Measurements from ENCODE around the gene CSF1R. TPM values are rescaled to one million over a fixed set of nuclear protein-coding genes. Genes with fewer than 3 reads are reported as not detected.

The CSF1R gene
- total RNA-seq, 1 donor from 2014 or later: not detected

GRCh38 chr5:150070821-150071220 lies 15.5 kb downstream of the CSF1R start:
- DNase-seq (ENCODE audit: low read depth in 2 of 2): no peak

DNA sequence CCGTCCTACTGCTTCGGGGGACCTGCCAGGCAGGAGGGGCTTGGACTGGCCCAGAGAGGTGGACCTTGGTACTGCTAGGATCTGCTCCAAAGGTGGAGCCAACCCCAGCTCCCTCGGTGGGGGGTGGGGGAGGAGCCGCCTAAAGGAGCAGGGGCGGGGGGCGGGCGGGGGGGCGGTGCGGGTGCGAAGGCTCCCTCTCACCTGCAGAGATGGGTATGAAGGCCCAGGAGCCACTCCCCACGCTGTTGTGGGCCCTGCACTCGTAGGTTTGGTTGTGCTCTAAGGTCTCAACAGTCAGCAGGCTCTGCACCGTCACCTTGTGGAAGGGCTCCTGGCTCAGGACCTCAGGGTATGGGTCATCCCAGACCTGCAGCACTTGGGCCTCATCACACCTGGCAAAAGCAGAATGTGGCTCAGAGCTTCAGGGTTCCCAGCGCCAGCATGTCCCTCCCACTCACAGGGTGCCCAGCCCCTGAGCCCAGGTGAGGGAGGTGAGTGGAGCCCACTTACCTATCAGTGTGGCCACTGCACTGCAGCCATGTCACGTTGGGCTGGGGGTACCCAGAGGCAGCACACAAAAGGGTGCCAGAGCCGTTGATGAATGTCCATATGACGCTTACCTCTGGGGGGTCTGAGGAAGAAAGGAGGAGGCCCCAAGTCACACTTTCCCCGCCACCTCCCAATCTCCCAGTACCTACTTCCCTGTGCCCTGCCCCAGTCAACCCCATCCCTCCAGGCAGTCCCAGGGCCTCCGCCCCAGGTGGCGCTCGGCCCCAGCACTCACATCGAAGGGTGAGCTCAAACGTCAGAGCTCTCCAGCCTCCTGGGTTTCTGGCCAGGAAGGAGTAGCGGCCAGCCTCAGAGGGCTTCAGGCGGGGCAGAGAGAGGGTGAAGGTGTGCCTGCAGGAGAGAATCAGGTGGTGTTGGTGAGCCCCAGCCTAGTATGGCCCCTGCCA lies 16.4 kb downstream of the CSF1R start:
- no peak for DNase-seq (ENCODE audit: low read depth in 2 of 2)

- no peak for DNase-seq (ENCODE audit: low read depth in 2 of 2)
Measured at GRCh38 chr5:150068961-150069645, 17.3 kb downstream of the CSF1R start.

GRCh38 chr5:150068472-150068871 lies 17.9 kb downstream of the CSF1R start:
- peak; percentile 17 to 71 for DNase-seq (ENCODE audit: low read depth in 2 of 2)

DNA sequence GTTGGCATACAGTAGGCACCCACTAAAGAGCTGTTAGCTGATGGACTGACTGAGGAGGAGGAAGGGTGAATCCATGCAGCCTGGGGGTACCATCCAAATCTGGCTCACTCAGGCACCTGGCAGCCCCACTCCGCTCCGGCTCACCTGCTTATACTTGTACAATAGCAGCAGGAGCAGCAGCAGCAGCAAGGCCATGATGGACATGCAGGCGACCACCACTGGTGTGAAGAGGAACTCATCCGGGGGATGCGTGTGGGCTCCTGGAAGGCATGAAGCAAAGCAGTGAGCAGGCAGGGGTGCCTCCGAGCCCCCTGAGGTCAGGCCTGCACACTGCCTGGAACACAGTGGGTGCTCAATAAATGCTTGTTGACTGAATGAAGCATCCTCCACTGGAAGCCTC lies 18.3 kb downstream of the CSF1R start:
- no peak for DNase-seq (ENCODE audit: low read depth in 2 of 2)

DNA sequence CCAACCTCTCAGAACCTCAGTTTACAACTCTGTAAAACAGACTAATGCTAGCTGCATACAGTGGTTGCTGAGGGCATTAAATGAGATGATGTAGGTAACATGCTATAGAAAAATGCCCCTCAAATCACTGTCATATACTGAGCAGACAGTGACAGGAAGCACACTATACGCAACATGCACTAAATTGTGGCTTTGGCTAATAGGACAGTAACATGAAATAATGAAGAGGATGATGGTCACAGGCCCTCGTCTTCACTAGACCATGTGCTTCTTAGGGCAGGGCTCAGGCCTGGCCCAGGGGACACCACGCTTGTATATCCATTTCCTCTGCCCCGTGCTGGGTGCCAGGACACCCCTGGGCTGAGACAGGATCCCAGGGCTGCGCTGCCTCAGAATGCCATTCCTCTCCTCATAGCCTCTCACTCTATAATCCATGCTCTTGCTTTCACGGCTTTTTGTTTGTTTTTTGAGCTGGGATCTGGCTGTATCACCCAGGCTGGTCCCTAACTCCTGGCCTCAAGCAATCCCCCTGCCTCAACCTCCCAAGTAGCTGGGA lies 18.9 kb downstream of the CSF1R start:
- no peak for DNase-seq (ENCODE audit: low read depth in 2 of 2)

DNA sequence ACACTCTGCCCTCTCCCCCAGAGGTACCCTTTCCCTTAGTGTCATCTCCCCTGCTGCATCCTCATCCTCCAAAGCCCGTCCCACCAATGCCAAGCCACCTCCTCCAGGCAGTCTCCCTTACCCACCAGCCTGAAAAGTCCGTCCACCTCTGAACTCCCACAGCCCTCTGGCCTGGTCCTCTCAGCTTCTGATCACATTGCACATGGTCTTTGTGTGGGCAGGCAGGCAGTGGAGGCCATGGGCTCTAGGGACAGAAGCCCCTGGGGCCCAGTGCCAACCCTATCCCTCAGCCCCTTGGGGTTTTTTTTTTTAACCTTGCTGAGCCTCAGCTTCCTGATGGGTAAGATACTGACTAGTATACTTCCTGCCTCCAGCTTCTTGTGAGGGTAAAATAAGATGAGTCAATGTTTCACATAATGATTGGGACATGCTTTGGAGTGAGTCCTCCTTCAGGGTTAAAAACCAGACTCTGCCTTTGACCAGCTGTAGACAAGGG lies 19.4 kb downstream of the CSF1R start:
- peak in 1 of 2 donors; percentile 22 for DNase-seq (ENCODE audit: low read depth in 2 of 2)

GRCh38 chr5:150066436-150066835 lies 19.9 kb downstream of the CSF1R start:
- no peak for DNase-seq (ENCODE audit: low read depth in 2 of 2)

DNA sequence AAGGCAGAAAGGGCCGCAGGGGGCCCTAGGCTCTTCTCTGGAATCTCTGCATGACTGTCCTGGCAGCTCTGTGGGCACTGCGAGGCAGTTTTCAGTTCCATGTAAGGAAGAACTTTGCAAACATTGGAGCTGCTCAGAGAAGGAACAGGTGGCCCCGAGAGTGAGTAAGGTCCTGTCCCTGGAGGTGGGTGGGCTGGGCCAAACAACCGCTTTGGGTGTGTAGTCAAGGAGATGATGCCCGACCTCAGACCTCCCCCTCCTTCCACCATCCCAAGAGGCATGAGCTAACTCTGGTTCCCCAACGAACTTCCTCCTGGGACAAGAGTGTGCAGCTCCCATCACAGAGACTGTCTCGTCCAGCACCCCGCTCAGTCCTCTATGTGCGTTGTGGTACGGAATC lies 20.5 kb downstream of the CSF1R start:
- no peak for DNase-seq (ENCODE audit: low read depth in 2 of 2)

DNA sequence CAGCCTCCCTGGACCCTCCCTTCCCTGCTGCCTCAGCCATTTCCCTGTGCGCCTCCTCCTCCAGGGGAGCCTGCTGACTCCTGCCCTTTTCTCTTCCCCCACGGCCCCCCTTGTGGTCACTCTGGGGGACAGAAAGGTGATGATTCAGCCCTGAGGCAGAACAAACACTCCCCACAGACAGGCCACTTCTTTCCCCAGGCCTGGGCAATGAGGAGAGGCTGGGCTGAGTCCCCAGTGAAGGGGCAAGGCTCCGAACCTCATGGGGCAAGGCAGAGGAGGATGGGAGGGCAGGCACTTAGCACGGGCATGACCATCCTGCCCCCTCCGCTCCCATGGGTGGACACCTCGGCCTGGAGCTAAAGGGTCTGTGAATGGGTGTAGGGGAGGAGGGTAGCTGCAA lies 21.0 kb downstream of the CSF1R start:
- DNase-seq (ENCODE audit: low read depth in 2 of 2): no peak

DNA sequence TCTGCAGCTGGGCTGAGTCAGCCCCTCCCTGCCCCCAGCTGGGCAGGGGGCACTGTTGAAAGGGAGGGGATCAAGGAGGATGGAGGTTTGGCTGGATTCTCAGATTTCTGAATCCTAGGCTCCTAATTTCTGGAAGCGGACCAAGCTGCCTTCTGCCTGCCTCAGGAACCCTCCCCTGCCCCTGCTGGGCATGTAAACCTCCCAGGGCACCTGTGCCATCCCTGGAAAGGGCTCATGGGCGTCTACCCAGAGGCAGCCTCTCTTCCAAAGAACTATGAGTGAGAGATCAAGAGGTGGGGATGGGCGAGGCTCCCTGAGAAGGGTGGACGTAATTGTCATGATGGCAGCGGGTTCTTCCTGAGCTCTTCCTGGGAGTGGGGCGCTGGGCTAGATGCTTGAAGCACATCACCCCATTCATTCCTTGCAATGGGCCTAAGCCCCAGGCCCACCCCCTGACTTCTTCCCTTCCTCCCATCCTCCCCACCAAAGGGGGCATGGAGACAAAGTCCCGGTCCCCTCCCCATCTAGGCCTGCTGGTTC lies 21.6 kb downstream of the CSF1R start:
- DNase-seq (ENCODE audit: low read depth in 2 of 2): no peak

GRCh38 chr5:150063638-150064037 lies 22.7 kb downstream of the CSF1R start:
- DNase-seq (ENCODE audit: low read depth in 2 of 2): no peak

DNA sequence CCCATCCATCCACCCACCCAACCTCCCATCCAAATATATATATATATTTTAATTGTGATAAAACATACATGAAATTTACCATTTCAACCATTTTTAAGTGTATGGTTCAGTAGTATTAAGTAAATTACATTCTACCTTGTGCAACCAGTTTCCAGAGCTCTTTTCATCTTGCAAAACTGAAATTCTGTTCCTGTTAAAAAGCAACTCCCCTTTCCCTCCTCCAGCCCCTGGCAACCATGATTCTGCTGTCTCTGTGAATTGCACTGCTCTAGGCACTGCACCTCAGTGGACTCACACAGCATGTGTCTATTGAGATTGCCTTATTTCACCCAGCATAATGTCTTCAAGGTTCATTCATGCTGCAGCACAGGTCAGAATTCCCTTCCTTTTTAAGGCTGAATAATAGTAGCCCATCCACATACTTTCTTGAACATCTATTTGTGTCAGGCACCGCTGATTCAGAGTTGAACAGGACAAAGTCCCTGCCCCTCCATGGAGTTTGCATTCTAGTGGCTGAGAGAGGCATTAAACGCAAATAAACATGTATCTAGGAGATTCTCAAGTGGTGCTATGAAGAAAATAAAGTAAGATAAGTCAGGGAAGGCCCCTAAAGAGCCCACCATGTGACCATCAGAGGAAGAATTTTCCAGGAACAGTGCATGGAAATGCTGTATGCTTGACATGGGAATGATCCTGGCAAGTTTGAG lies 24.0 kb downstream of the CSF1R start:
- DNase-seq (ENCODE audit: low read depth in 2 of 2): no peak

- DNase-seq (ENCODE audit: low read depth in 2 of 2): no peak
Measured at GRCh38 chr5:150061538-150061995, 24.8 kb downstream of the CSF1R start.

- no peak for DNase-seq (ENCODE audit: low read depth in 2 of 2)
Measured at GRCh38 chr5:150060471-150060870, 25.9 kb downstream of the CSF1R start.

DNA sequence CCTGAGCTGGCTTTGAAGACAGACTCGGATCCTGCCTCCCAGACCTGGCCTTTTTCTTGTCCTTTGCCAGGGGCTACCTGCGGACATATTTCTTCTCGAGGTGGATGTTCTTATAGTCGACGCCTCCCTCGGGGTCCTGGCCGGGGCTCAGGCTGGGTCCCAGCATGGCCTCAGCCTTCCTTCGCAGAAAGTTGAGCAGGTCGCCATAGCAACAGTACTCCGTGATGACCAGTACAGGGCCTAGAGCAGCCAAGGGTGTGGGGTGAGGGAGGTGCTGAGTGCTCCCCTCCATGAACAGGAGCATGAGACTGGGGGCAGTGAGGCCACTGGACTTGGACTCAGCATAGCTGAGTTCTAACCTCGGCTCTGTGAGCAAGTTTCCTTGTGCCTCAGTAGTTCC lies 26.7 kb downstream of the CSF1R start:
- DNase-seq (ENCODE audit: low read depth in 2 of 2): no peak

GRCh38 chr5:150058480-150059126 lies 27.8 kb downstream of the CSF1R start:
- peak; percentile 81 to 82 for DNase-seq (ENCODE audit: low read depth in 2 of 2)

GRCh38 chr5:150057996-150058395 lies 28.4 kb downstream of the CSF1R start:
- no peak for DNase-seq (ENCODE audit: low read depth in 2 of 2)

DNA sequence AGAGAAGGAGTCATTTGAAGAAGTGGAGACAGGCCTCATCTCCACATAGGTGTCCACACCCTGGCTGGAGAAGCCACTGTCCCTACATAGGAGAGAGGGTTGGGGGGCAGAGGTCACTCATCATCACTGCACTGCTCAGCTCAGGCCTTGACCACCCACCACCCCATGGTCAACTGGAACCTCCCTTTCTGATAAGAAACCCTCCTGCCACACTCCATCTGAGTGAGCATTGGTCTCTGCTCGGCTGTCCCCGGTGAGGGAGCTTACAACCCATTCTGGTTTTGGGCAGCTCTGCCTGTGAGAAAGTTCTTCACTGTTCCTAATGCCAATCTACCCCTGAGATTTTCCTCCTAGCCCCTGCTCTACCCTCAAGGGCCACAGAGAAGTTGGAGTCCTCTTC lies 28.8 kb downstream of the CSF1R start:
- no peak for DNase-seq (ENCODE audit: low read depth in 2 of 2)

GRCh38 chr5:150057052-150057451 lies 29.3 kb downstream of the CSF1R start:
- DNase-seq (ENCODE audit: low read depth in 2 of 2): no peak

DNA sequence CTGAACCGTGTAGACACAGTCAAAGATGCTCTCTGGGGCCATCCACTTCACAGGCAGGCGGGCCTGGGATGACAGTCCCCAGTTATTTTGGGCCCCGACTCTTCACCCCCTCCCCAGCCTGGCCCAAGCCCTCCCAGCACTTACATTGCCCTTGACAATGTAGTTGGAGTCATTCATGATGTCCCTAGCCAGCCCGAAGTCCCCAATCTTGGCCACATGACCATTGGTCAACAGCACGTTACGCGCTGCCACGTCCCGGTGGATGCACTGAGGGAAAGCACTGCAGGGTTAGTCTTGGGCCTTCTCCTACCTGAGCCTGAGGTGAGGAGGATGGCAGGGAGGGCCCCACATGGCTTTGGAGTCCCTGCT lies 30.3 kb downstream of the CSF1R start:
- DNase-seq (ENCODE audit: low read depth in 2 of 2): no peak
